NCI-H1930 (cell line): ENCODE data around the gene CTSS.
"Not testable (repeated sequence)": the region's sequence is repeated elsewhere in the genome, so short reads cannot be mapped to it uniquely, and the experiment has no call there.

Experiments
- DNase-seq, 2 experiments: peaks; one replicate each; lab custom pipeline; 2025; lab: John Stamatoyannopoulos, UW

The CTSS gene

DNA sequence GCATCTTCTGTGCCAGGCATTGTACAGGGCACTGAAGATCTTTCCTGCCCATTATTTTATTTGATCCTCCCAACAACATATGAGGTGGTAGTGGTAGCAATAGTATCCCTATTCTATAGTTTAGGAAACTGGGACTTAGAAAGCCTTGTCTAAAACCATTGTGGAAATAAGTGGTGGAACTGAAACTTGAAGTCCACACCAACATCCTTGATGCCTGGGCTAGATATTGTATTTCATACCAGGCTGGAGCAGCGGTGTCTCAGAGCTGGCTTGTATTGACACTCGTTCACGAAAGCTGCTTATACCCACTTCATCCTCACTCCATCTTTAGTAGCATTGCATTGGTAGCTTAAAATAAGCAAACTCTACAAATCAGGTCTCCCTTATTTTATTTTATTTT lies 9.7 kb upstream of the CTSS start:
- no peak for DNase-seq

DNA sequence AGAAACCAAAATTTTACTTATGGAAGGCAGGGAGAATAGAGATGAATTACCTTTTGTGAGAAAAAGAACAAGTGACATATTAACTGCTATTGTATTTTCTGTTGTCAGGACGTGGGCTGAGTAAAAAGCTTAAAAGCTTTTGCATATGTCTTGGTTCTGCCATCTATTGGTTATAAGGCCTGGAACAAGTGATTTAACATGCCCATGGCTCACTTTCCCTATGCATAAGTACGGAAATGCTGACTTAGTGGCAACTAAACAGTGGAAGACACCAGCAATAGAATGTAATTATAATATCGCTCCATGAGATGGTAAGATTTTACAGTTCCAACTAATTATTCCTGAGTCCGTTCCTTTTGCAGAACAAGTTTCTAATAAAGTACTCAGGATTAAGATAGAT lies 6.7 kb upstream of the CTSS start:
- no peak for DNase-seq

DNA sequence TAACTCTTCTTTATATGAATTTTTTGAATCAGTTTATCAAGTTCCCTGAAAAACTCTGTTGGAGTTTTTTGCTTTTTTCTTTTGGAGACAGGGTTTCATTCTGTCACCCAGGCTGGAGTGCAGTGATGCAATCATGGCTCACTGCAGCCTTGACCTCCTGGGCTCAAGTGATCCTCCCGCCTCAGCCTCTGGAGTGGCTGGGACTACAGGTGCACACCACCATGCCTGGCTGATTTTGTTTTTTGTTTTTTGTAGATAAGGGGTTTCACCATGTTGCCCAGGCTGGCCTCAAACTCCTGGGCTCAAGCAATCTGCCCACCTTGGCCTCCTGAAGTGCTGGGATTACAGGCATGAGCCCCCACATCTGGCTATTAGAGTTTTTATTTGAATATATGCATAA lies 2.1 kb upstream of the CTSS start:
- not testable (repeated sequence) for DNase-seq

DNA sequence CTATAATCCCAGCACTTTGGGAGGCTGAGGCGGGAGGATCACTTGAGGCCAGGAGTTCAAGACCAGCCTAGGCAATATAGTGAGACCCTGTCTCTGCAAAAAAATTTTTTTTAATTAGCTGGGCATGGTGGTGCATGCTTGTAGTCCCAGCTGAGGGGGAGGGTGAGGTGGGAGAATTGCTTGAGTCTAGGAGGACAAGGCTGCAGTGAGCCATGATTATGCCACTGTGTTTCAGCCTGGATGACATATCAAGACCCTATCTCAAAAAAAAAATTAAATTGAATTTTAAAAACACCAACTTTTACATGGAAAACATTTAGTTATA lies 361 bp upstream of the CTSS start:
- DNase-seq = not testable (repeated sequence)

DNA sequence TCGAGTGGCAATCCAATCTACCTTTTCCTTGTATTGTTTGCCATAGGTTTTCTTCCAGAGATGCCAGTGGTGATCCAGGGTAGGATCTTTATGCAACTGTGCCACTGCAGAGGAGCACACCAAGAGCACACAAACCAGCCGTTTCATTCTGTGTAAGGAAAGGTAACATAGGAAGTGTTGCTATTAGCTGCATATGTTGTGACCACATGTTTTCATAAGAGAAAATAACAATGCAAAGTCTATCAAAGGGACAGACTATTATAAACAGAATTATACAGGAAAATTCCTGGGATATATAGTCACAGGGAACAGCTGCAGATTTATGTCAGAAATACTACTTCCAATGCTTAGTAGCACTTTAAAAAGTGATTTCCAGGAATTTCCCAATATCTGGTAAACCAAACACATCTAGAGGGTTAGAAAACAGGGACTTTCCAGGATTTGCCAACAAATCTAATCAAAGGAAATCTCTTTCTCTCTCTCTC lies 919 bp downstream of the CTSS start:
- DNase-seq = no peak

DNA sequence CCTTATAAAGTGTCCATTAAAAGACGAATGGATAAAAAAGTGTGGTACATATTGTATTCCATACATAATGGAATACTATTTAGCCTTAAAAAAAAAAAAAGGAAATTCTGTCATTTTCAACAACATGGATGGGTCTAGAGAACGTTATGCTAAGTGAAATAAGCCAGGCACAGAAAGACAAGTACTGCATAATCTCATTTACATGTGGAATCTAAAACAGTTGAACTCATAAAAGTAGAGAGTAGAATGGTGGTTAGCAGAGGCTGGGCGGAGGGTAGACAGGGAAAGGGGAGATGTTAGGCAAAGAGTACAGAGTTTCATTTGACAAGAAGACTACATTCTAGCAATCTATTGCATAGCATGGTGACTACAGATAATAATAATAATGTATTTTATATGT lies 2.6 kb downstream of the CTSS start:
- no peak for DNase-seq

DNA sequence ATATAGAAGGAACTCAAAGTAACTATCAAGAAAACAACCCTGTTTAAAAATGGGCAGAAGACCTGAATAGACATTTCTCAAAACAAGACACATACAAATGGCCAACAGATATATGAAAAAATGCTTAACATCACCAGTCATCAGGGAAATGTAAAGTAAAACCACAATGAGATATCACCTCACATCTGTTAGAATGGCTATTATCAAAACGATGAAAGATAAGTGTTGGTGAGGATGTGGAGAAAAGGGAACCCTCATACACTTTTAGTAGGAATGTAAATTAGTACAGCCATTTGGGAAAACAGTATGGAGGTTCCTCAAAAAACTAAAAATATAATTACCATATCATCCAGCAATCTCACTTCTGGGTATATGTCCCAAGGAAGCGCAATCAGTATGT lies 3.0 kb downstream of the CTSS start:
- DNase-seq = no peak

DNA sequence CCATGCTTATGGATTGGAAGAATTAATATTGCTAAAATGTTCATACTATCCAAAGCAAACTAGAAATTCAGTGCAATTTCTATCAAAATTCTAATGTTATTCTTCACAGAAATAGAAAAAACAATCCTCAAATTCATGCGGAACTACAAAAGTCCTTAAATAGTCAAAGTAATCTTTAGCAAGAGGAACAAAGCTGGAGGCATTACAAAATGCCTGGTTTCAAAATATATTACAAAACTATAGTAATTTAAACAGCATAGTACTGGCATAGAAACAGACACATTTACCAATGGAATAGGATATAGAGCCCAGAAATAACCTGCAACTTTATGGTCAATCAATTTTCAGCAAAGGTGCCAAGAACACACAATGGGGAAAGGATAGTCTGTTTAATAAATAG lies 3.8 kb downstream of the CTSS start:
- DNase-seq = no peak

DNA sequence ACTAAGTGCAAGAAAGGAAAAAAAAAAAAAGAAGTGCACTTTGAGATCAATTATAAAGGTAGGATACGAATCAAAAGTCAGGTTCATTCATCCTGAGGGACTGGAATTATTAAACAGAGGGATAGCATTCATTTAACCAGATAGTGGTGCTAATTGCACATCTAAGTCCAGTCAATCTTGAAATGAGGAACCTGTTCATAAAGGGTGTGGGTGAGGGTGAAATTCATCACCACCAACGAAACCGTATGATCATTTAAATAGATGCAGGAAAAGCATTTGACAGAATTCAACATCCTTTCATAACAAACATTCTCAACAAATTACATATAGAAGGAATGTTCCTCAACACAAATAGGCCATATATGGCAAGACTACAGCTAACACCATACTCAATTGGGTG lies 5.6 kb downstream of the CTSS start:
- DNase-seq = no peak

DNA sequence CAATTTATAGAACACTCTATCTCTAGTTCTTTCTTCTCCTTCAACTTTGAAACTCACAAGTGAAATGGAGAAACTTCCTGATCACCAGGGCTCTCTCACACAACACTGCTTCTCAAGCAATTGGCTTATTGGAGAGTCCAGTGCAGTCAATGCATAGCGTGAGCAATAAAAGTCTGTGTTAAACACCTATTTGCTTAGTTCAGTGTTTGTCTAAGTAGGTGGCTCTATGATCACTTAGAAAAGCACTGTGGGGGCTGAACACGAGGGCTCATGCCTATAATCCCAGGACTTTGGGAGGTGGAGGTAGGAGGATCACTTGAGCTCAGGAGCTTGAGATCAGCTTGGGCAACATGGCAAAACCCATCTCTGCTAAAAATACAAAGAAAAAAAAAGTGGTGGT lies 12.2 kb downstream of the CTSS start:
- no peak for DNase-seq

DNA sequence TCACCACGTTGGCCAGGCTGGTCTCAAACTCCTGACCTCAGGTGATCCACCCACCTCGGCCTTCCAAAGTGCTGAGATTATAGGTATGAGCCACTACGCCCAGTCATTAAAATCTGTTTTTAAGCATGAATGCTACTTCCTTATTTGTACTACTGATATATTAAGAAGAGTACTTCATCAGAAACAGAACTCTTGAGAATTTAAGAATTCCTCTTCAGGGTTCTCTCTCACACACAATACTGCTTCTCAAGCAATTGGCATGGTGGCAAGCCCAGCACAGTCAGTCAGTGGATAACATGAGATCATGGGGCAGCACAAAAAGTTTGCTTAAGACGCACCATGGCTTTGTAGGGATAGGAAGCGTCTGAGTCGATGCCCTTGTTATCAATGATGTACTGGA lies 14.1 kb downstream of the CTSS start:
- no peak for DNase-seq

DNA sequence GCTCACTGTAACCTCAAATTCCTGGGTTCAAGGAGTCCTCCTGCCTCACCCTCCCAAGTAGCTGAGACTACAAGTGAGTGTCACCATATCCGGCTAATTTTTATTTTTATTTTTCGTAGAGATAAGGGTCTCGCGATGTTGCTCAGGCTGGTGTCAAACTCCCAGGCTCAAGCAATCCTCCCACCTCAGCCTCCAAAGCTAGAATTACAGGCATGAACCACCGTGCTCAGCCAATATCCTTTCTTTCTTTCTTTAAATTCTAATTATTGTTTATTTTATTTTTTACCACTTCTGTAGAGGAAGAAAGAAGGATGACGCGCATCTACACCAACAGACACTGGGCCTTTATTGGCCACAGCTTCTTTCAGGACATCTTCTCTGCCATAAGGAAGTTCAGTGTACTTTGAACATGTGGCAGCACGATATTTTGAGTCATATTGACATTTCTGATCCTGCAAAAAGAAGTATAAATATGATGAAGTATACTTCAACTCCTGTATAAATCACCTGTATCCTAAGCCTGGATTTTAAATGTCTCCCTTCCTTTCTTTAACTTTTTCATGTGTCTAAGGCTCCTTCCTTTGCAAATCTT lies 15.8 kb downstream of the CTSS start:
- DNase-seq = no peak

DNA sequence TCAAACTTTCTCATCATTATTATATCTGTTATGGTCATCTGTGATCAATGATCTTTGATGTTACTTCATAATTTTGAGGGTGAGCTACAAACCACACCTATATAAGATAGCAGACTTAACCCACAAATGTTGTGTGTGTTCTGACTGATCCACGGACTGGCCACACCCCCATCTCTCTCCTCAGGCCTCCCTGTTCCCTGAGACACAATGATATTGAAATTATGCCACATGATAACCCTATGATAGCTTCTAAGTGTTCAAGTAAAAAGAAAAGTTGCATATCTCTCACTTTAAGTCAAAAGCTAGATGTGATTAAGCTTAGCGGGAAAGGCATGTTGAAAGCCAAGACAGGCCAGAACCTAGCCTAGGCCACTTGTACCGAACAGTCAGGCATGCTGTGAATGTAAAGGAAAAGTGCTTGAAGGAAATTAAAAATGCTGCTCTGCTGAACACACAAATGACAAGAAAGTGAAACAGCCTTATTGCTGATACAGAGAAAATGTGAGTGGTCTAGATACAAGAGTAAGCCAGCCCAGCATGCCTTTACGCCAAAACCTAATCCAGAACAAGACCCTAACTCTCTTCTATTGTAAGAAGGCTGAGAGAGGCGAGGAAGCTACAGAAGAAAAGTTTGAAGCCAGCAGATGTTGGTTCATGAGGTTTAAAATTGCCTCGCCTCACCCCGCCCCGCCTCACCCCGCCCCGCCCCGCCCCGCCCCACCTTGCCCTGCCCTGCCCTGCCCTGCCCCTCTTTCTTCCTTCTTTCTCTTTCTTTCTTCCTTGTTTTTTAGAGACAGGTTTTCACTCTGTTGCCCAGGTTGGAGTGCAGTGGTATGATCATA lies 16.5 kb downstream of the CTSS start:
- no peak for DNase-seq

DNA sequence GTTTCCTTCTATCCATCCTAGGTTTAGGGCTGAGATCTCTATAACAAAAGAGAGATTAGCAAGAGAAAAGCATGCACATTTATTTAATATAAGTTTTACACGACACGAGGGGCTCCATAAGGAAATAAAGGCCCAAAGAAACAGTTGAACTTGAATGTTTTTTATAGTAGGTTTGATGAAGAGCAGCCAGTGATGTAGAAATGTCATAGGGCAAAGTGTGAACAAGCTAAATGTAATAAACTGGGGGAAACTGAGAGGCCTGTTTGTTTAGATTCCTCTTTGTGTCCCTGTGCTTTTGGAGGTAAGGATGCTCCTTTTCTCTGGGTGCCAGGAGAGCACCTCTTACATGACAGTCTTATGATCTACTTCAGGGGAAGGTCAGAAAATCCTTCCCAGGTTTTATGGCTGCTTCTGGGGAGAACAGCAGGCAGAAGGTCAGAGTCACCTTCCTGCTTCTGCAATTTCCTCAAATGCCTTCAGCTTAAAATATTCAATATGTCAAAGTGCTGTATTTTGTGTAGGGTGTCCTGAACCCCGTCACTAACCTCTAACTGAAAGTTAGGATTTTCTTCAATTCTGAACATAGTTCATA lies 35.4 kb downstream of the CTSS start:
- DNase-seq = no peak

DNA sequence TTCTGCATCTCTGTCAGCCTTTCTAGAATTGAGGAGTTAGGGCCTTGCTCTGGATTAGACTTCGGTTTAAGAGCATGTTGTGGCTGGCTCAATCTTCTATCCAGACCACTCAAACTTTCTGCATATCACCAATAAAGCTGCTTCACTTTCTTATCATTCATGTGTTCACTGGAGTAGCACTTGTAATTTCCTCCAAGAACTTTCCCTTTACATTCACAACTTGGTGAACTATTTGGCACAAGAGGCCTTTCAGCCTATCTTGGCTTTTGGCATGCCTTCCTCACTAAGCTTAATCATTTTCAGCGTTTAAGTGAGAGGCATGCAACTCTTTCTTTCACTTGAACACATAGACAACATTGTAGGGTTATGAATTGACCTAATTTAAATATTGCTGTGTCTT lies 41.2 kb downstream of the CTSS start:
- DNase-seq = no peak

DNA sequence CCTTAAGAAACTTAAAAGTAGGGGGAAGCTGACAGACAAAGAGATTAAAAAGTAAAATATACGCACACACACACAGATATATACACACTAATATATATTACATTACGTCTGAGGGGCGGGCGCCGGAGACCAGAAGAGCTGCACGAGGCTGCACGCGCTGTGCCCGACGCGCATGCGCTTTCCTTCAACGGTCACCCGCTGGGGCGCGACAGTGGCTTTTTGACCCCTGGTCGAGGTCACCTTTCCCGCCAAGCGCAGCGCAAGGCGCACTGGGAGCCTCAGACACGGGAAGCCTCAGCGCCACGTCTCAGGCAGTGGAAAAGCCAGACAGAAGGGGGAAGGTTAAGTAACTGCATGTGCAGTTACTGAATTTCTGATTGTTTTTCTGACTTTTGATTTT lies 44.9 kb downstream of the CTSS start, which contains the start of gene HORMAD1:
Gene HORMAD1, minus strand, starts transcription at position 193 of the 400 bp plus-strand sequence. CDS start 1,390 bp downstream, outside the sequence.
- DNase-seq = no peak

DNA sequence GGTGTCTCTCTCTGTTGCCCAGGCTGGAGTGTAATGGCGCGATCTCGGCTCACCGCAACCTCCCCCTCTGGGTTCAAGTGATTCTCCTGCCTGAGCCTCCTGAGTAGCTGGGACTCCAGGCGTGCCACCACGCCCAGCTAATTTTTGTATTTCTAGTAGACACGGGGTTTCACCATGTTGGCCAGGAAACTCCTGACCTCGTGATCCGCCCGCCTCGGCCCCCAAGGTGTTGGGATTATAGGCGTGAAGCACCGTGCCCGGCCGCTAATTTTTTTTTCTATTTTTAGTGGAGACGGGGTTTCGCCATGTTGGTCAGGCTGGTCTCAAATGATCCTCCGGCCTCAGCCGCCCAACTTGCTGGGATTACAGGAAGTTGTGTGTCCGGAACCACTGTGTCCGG lies 45.5 kb downstream of the CTSS start:
- DNase-seq = no peak

DNA sequence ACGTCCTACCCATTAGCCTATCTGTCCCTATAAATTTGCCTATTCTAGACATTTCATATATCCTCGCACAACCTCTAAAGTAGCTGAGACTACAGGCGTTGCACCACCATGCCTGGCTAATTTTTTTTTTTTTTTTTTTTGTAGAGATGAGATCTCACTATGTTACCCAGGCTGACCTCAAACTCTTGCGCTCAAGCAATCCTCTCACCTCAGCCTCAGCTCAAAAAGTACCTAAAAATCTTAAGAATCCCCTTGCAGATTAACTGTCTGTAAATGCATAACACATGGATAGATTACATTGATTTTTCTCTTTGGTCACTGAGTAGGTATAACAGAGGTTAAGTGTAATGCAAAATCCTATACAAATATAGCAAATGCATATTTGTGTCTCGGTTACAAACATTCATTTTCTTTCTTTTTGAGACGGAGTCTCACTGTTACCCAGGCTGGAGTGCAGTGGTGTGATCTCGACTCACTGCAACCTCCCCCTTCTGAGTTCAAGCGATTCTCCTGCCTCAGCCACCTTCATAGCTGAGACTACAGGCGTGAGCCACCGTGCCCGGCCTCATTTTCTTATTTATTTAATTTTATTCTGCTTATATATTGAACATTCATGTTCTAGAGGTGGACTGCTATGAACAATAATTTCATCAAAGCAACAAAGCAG lies 47.2 kb downstream of the CTSS start:
- DNase-seq = no peak

DNA sequence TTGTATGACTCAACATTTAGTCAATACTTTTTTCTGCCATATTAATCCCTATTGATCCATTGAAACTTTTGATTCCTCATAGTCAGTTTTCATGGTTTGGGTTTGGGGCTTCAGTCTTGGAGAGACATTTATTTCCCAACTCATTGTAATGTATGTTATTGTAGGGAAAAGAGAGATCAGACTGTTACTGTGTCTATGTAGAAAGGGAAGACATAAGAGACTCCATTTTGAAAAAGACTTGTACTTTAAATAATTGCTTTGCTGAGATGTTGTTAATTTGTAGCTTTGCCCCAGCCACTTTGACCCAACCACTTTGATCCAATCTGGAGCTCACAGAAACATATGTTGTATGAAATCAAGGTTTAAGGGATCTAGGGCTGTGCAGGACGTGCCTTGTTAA lies 56.5 kb downstream of the CTSS start:
- DNase-seq = not testable (repeated sequence)

DNA sequence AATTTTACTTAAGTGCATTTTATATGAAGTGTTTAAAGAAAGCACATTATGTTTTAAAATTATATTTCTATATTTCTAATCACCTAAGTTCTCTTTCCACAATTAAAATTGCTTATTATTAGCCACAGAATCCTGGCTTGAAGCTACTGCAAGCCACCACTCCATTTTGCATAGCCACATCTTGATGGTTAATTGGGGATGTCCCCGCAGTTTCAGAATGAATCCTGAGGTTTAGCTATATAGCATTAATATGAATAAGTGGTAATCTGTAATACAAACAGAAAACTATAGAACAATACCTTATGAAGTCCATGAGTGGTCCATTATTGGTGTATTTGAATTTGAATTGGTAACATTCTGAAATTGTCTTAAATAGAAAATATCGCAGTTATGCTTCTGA lies 57.0 kb downstream of the CTSS start:
- no peak for DNase-seq

DNA sequence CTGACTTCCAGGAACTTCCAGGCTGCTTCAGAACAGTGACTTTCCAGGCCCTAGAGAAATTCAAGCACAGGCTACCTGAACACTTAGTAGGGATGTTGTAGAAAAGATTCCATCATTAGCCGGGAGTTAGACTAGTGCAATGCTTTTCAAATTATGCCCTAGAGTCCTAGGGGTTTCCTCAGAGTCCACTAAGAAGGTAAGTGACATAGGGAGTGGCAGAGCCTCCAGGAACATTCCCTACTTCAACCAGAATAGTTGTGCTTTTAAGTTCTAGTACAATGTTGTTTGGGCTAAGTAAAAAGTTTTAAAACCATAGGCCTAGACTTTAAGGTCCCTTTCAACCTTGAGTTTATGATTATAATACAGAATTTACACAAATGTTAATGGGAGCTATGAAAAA lies 59.5 kb downstream of the CTSS start:
- no peak for DNase-seq

DNA sequence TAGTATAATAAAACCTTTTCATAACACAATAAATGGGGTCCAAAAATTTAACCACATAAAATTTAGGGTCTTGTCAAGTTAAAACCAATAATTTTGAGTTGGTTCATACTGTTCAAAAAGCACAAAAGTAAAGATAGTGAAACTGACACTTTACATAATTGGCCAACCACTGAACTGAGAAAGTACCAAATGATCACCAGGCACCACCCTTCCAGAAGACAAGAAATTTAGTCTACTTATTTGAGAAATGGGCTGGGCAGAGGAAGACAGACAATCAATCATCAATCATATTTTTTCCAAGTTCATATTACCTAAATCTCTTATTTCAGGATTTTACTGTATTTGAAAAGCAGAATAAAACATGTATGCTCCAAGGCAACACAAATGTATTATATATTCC lies 62.2 kb downstream of the CTSS start:
- no peak for DNase-seq
